Fibroblast of villous mesenchyme (primary cell): ENCODE data around the gene MAPKAP1. TPM values are rescaled to one million over a fixed set of nuclear protein-coding genes. Genes with fewer than 3 reads are reported as not detected.
"Not testable (repeated sequence)": the region's sequence is repeated elsewhere in the genome, so short reads cannot be mapped to it uniquely, and the experiment has no call there.

Source experiments
- DNase-seq: peaks from one replicate; pipeline ENCODE4 v3.0.0-alpha.2; 2010; ENCODE audit warnings: low read depth
- H3K4me3 ChIP-seq: 2 replicates; pipeline ENCODE4 v1.5.1; 2011; ENCODE audit warnings: low read depth, mild to moderate bottlenecking, low read length
- CTCF ChIP-seq: IDR thresholded peaks from 2 replicates; pipeline ENCODE4 v1.5.1; 2012; ENCODE audit warnings: low read depth, mild to moderate bottlenecking, low read length; ENCODE audit not compliant: insufficient read depth
- total RNA-seq: library from RNA; depleted of rRNA; stranded (reverse); fragments of >200 nt; gene quantifications from 2 replicates; pipeline ENCODE4 v1.2.3, GENCODE V29; 2012

The MAPKAP1 gene
- total RNA-seq, 1 donor: 92.0 TPM

- TF ChIP-seq CTCF: no peak
- no peak overlapping the region for H3K4me3 ChIP-seq
- peak; percentile 39 for DNase-seq
Observed at GRCh38 chr9:125568621-125569020, 138.4 kb downstream of the MAPKAP1 start.

- H3K4me3 ChIP-seq: not testable (repeated sequence)
- peak; percentile 86 for DNase-seq
Observed at GRCh38 chr9:125566051-125566450, 141.0 kb downstream of the MAPKAP1 start.

GRCh38 chr9:125565126-125565525, 141.9 kb downstream of the MAPKAP1 start:
- TF ChIP-seq CTCF: no peak
- no peak overlapping the region for H3K4me3 ChIP-seq
- DNase-seq: no peak

GRCh38 chr9:125564631-125565030, 142.4 kb downstream of the MAPKAP1 start:
- TF ChIP-seq CTCF: no peak
- peak; percentile 41 for DNase-seq
- H3K4me3 ChIP-seq: no peak overlapping the region

GRCh38 chr9:125561509-125562148, 145.4 kb downstream of the MAPKAP1 start:
- DNase-seq: no peak
- H3K4me3 ChIP-seq: no peak overlapping the region
- TF ChIP-seq CTCF: no peak

GRCh38 chr9:125559894-125560293, 147.1 kb downstream of the MAPKAP1 start:
- no peak overlapping the region for H3K4me3 ChIP-seq
- TF ChIP-seq CTCF: no peak
- no peak for DNase-seq

- no peak for TF ChIP-seq CTCF
- H3K4me3 ChIP-seq: no peak overlapping the region
- no peak for DNase-seq
Observed at GRCh38 chr9:125559194-125559593, 147.8 kb downstream of the MAPKAP1 start.
